NCI-H82 treated with DMSO at 0.1 percent for 48 hours (cell line): ENCODE measurements around the gene OR1D5.
"Not testable (repeated sequence)": the region's sequence is repeated elsewhere in the genome, so short reads cannot be mapped to it uniquely, and the experiment has no call there.

Experiments
- DNase-seq: peaks from one replicate; lab custom pipeline; 2025; ENCODE audit not compliant: unreplicated experiment; lab: John Stamatoyannopoulos, UW

The OR1D5 gene

DNA sequence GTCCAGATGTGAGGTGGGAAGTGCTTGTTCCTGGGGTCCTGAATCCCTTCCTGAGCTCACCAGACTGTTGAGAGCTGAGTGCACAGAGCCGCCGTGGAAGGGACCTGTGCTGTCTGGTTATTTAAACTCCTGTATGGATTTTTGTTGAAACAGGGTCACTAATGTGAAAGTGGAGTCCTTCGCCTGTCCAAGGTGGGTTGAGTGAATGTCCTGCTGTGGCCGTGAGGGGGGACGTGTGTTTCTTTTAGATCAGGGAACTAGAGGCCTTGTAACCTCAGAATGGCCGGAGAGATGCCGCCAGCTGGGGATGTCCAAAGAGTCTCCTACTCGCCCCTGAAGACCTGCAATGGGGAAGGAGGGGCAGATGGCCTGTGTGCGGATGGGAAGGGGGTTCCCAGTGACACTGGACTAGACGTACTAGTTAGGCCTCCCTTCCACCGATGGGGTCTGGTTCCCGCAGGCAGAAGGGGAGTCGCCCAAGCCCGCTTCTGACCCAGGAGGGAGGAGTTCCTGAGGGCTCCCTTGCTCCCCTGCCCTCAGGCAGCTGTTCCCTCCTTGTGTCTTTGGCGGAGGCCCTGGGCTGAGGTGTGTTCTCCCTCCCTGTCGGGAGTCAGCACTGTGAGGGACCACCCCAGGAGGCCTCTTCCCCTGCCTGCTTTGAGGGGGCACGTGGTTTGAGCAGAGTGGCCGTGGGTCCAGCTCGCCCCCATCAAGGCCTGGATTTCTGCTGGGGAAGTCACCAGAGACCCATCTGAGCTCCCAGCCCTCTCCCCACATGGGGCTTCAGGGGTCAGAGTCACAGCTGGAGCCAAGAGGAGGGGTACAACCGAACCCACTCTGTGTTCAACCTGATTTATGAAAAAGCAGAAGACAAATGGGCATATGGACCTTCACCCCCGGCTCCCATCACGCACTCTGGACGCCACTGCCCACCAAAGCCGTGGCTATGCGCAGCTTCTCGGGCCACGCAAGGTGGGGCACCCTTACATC, 30.9 kb downstream of the OR1D5 start:
- no peak for DNase-seq

DNA sequence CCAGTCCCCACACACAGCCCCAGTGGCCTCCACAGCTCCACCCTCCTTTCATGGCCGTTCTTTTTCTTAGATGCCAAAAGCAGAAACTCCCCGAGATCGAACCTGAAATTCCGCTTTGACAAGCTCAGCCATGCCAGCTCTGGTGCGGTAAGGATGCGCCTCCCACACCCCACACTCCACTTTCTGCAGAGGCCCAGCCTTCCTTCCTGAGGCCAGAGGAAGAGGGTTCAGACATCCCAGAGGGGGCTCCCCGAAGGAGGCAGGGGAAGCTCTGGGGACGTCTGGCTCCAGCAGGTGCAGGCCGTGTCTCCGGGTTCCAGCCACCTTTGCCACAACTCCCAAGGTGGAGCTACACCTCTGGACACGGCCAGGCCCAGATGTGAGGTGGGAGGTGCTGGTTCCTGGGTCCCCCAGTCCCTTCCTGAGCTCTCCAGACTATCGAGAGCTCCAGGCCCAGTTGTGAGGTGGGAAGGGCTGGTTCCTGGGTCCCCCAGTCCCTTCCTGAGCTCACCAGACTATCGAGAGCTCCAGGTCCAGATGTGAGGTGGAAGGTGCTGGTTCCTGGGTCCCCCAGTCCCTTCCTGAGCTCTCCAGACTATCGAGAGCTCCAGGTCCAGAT, 32.4 kb downstream of the OR1D5 start:
- not testable (repeated sequence) for DNase-seq

DNA sequence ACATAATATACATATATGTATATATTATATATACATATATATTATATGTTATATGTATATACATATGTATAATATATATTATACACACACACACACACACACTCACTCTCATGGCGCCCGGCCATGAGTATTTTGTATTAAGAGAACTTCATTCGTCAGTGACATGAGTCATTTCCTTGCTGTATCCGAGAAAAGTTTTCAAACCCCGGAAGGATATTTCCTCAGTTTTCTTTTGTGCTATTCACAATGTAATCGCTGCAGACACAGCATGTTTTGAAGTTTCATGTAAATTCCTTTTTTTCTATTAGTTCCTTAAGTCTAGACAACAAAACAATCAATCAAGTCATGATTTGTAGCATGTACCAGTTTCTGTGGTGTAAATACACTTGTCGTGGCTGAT, 33.3 kb downstream of the OR1D5 start:
- DNase-seq = no peak

DNA sequence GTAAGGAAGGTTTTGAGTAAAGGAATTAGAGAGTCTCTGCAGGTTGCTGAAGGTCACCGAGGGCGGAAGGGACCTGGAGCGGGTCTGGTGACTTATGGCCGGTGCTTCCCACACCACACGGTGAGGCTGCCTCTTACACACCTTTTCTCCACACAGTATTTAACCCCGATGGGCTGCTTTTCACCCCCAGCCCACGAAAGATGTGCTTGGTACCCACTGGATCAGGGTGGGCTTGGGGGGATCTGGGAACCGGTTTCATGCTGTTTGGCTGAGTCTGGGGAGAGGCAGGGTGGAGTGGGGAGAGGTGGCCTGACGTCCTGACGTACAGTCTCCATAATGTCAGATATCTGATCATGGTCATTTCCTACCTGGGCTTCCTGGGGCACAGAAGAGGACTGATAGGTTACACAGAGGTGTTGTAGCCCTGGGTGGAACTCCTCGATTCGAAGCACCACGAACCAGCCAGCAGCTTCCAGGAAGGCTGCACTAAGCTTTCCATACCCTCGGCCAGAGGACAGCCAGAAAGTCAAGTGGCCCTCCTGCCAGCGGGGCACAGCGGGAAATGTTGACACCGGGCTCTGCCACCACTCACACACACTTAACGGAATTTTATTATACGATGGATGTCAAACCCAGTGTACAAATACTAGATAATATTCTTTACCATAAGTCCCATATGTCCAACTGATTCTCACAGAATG, 34.0 kb downstream of the OR1D5 start:
- no peak for DNase-seq

DNA sequence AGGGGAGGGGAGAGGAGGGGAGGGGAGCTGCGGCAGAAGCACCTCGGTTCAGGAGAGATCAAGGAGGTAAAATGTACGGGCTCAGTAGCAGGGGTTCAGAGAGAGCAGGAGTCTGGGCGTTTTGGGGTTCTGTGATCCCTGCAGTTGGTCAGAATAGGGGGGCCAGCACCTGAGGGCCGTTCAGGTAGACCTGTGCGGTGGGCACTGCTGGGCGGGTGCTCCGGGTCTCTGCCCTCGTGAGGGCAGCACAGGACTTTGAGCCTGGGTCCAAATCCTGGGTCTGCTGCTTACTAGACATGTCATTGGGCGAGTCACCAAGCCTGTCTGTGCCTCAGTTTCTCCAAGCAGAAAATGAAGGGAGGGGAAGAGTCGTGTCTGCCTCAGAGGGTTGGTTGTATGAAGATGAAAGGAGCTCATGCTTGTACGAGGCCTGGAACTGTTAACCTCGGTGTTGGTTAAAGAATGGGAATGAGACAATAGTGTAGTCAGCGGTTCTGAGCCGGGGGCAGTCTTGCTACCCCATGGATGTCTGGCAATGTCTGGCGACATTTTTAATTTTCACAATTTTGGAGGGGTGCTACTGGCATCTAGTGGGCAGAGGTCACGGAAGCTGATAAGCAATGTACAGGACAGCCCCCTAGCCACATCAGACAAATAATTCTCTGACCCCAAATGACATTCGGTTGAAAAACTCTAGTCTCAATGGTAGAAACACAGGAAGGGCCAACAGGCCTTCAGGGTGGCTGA, 35.4 kb downstream of the OR1D5 start:
- no peak for DNase-seq

DNA sequence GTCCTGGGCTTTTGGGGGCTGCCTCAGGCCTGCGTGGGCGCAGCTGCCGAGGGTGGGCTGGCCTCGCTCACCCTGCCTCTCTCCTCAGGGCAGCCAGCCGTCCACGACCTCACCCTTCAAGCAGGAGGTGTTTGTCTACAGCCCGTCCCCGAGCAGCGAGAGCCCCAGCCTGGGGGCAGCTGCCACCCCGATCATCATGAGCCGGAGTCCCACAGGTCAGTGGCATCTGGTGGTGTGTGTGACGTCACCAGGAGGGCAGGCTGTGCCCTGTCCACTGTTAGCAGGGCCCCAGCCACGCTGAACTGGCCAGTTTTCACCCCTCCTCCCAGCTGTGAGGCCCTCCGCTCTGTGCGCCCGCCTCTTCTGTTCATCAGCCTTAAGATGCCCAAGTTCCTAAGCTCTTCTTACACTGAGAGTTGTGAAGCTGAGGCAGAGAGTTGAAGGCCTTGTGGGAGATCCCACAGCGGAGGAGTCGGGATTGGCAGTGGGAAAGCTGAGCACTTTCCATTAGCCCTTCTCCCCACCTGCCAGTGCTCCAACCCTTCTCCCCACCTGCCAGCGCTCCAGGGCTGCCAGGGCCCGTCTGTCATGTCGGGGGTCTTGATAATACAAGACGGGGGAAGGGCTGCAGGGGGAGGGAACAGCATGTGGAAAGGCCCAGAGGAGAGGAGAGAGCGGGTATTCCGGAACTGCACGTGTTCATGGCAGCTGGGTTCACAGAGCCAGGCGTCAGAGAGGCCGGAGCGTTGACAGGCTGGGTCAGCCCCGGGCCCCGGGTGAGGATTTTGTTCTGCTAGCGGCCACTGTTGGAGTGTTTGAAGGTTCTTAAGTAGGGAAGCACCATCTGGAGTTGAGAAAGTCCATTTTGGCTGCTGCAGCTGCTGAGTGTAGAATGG, 36.3 kb downstream of the OR1D5 start:
- peak; percentile 99 for DNase-seq

DNA sequence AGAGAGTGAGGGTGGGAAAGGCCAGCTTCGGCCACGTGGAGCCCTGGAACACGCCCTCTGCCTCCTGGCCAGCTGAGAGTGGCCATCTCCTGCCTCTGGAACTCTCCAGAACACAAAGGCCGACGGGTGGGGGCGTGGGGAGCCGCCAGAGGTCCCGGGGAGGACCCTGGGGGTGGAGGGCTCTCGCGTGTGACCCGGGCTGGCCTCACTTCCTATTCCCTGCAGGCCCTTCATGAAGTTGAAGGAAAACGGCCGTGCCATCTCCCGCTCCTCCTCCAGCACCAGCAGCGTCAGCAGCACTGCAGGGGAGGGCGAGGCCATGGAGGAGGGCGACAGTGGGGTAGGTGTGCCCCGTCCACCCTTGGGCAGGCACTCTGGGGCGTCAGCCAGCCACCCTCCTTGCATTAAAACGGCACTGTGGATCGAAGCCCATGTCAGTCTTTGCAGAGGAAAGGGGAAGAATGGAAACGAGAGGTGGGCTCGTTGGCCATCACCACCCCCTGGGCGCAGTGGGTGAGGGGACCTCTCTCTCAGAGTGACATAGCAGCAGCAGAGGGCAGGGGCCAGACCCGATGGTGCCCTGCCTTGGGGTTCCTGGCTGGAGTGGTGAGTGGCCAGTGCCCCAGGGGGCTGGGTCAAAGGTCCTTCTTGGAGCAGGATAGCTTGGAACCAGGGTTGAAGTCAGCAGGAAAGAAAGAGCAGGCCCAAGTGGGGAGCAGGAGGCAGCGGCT, 37.1 kb downstream of the OR1D5 start:
- DNase-seq = no peak

DNA sequence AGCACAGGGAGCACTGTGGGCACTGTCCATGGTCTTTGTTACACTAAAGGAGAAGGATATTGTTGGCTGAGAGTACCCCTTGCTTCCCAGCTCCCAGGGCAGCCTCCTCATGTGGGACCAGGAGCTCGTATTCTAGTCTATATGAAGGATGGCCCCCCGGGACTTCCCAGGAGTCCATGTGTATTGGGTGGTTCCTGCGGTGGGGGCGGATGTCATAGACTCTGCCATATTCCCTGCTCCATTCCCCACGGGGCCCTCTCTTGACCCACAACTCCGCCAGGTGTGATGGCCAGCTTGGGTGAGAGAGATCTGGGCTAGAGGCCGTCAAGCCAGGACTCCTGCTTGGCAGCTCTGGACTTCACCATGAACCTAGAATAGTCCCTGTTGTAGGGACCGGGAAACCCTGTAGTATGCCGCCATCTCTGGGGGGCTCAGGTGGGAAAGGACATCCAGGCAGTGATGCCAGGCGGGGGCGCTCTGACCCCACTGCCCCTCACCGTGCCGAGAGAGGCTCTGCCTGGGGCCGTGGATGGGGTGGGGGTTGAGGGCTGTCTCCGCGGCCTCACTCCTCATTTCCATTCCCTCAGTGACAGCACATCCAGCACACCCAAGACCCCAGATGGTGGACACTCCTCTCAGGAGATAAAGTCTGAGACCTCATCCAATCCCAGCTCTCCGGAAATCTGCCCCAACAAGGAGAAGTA, 37.8 kb downstream of the OR1D5 start:
- no peak for DNase-seq

DNA sequence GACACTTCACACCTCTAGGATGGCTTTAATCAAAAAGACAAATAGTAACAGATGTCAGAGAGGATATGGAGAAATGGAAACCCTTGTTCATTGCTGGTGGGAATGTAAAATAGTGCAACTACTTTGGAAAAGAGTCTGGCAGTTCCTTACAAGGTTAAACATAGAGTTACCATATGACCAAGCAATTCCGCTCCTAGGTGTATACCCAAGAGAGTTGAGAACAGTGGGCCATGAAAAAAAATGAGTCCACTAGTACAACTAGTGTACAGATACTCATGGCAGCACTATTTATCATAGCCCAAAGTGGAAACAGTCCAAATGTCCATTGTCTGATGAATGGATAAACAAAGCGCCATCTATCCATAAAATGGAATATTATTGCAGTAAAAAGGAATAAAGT, 39.1 kb downstream of the OR1D5 start:
- DNase-seq = no peak

DNA sequence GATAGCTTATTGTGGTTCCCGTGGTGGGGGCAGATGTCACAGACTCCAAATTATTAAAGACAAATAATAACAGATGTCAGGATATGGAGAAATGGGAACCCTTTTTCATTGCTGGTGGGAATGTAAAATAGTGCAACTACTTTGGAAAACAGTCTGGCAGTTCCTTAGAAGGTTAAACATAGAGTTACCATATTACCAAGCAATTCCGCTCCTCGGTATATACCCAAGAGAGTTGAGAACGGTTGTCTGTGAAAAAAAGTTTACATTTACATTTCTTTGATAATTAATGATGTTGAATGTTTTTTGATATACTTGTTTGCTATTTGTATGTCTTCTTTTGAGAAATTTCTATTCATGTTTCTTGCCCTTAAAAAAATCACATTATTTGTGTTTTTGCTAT, 41.2 kb downstream of the OR1D5 start:
- DNase-seq = no peak

DNA sequence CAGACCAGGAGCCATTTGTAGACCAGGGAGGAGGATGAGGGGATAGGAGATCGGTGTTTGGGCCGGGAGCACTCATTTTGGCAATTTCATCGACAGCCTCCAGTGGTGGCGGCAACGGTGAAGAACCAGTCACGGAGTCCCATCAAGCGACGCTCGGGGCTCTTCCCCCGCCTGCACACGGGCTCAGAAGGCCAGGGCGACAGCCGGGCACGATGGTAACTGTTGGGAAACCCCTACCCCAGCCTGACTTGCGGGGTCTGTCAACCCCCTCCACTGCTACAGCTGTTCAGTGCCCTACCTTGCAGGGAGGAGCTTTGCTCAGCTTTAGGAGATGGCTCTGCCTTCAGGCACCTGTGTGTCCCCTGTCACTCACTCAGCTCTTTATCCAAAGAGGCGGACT, 43.0 kb downstream of the OR1D5 start:
- DNase-seq = no peak

DNA sequence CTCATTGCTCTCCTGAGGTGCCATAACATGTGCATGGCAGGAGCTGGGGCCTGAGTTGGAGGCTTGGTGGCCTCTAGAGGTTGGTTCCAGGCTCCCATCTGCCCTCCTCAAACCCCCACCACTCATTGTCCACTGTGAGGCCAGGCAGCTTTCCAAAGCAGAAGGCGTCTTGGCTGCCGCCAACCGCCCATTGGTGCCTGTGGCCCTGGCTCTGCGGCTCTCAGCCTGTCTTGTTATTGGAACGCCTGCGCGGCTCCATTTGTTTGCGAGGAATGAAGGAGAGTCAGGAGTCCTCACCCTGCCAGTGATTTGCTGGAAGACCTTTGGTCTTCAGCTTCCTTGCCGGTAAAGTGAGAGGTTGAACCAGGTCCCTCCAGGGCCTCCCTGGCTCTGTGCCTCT, 43.6 kb downstream of the OR1D5 start:
- DNase-seq = no peak

DNA sequence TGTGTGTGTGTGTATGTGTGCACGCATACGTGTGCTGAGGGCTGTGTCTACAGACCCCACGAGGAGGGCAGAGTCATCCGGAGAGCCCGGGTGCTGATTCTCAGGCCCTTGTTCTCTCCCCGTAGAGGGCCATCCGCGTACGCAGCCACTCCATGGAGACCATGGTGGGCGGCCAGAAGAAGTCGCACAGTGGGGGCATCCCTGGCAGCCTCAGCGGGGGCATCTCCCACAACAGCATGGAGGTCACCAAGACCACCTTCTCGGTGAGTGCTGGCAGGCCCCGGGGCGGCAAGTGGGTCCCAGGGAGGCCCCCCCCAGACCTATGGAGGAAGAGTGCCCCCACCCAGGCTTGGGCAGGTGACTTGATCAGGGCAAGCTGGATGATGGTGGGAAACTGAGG, 45.5 kb downstream of the OR1D5 start:
- DNase-seq = no peak

DNA sequence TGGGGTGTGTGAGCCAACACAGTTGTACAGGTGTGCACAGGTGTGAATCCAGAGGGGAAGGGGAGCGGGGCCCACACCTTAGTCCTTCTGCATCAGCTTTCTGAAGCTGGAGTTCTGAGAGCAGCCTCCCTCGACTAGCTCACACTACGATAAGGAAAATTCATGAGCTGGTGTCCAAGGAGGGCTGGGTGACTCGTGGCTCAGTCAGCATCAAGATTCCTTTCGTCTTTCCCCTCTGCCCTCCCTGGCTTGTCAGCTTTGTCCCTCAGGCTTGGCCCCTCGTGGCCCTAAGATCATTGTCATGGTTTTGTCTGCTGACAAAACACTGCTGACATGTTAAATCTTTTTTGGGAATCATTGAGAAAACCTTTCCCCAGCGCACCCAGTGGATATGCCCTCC, 47.5 kb downstream of the OR1D5 start:
- no peak for DNase-seq

DNA sequence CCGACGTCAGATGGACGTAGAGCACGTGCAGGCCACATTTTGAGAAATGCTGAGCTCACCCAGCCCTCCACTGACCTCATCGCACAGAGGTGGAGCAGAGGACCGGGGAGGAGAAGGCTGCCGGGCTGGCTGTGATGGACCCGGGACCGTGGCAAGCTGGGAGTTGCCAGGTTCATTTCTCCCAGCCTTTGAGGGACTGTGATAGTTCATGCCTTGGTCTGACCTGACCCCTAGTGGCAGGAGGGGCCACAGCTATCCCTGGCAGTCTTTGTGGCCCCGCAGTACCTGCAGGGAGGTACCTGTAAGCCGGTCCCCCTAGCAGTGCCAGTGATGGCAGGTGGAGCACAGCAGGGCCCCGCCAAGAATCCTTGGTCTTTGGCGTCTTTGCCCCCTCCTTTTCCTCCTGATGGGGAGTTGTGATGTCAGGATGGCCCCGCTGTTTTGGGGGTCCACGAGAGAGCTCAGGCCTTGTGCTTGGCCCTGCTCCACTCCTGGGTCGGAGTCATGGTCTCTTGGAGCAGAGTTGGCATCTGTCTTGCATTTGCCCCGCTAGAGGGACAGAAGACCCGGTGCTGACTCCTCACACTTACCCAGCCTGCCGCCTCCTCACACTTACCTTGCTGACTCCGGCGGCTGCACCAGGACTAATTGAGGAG, 50.4 kb downstream of the OR1D5 start:
- peak; percentile 34 for DNase-seq
